HG03439 (cell line): Measurements from ENCODE around the gene UBA3.

Experiments used
- ATAC-seq: cut with Tn5 transposase; IDR thresholded peaks from one replicate; pipeline ENCODE4 v1.9.1; 2021; ENCODE audit warnings: mild to moderate bottlenecking, moderate library complexity; ENCODE audit not compliant: unreplicated experiment

The UBA3 gene

DNA sequence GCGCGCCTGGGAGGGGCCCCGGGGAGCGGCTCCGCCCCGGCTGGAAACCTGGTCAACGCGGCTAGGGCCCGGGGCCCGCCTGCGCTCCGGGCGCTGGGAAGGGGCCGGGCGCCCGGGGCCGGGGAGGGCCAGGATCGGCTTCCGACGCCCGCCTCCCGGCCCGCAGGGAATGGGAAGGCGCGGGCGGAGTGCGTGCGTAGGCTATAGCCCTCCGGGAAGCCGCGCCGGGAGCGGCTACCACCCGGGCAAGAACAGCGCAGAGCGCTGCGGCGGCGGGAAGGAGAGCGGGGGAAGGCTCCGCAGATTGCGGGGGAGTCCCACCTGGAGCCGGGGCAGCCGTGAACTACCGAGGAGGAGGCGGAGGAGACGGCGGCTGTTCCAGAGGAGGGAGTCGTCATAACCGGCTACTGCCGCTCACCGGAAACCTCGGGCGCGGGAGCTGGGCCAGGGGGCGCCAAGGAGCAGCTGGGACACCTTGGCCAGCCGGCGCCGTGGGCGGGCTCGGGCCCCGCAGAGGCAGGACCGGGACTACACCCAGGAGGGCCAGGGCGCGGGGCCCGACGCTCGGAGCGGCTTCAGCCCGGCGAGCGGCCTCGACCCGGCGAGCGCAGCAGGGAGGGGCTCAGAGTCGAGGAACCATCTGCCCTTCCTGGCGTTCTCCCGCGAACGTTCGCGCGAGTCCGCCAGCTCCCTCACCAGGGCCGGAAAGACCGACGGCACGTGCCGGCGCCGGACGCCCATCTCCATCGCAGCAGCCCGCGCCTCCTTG, 66.7 kb downstream of the UBA3 start, which contains the start of gene EOGT:
Gene EOGT (minus strand): TSS at position 432 of the 769 bp plus-strand sequence. CDS start 3,838 bp downstream, outside the sequence.
- peak; percentile 82 for ATAC-seq

DNA sequence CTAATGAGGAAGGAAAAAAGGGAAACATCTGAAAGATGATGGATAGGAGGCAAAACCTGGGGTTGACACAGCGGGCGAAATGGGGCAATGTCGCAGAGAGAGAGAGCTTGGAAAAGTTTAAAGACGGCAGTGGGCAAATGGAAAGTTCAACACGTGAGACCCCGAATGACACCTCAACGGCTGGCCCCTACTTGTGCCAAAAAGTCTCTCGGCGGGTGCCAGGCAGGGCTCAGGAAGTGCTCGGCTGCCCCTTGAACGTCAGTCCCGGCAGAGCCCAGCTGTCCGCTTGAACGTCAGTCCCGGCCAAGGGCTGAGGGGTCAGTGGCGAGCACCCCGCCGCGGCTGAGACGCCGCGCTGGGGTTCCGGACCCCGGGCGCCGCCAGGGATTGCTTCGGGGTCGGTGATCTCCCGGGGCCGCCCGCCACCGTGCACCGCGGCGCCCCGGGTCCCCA, 67.3 kb downstream of the UBA3 start:
- ATAC-seq = peak; percentile 39

DNA sequence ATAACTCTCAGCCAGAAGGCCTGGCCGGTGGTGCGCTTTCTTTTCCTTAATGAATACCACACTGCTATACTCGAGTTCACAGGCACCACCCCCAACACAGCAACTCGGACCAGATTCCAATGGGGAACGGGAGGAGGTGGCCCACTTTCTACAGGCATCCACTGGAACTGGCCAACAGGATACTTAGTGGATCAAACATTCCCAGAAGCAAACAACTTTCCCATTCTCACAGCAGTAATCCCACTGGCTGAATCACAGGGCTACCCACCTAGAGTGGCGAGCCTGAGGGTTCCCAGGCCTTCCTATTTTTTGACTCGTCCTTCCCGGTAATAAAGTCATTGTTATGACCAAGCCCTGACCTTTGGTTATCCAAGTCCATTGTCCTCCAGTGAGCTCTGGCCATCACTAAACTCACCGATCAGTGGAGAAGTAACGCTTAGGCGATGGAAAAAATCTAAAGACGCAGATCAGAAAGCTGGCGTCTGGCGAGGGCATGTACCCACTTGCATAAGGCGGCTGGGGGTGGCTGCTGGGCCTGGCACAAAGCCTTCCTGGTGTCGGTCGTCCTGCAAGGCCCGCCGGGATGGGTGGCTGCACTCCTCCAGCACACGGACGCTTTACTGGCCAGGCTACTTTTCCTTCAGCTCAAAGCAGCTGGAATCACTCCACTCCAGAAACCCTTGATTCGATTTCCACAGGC, 67.9 kb downstream of the UBA3 start:
- no peak for ATAC-seq

DNA sequence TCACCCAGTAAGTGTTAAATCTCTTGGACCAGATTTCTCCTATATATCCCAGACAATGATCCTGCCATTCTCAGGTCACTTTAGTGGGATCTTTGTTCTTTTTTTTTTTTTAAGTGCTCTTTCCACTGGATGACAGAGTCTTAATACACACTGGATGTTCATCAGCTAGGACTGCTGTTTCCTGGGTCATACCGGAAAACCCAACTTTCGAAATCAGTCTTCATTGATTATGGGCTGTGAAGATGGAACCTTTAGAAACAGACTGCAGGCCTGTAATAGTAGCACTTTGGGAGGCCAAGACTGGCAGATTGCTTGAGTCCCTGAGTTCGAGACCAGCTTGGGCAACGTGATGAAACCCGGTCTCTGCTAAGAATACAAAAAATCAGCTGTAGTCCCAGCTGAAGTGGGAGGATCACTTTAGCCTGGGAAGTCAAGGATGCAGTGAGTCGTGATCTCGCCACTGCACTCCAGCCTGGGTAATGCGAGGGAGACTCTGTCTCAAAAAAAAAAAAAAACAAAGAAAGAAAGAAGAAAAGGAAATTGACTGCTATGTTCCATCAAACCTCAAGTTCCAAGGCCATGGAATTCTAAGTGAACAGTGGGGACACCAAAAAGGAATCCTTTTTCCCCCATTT, 69.0 kb downstream of the UBA3 start:
- ATAC-seq = no peak

DNA sequence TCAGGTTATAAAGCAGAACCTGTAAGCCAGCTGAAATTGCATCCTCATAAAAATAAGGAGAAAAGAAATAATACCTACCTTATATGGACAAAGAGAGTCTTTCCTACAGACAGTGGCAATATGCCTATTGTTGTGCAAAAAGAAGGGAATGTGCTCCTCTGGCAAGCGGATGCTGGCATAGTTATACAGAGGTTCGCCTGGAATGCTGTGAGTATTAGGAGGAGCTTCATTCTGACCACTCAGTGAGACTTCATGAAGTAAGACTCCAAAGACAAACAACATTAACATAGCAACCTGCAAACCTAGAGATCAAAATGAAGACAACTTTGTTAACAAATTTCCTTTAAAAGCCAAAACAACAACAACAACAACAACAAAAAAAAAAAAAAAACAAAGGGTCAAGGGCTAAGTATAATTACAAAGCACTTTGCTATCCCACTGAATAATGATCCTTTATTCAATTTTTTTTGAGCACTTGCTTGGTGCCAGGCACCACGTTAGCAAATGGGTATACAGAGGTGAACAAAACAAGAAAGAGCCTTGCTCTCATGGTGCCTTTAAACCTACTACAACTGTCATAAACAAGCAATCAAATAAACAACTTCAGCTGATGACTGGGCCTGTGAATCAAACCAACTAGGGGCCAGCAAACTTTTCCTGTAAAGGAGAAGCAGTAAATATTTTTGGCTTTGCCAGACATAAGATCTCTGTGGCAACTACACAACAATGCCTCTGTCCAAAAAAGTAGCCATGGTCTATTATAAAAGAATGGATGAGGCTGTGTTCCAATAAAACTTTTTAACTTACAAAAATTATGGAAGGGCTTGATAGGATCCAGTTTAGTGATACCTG, 70.4 kb downstream of the UBA3 start:
- no peak for ATAC-seq

DNA sequence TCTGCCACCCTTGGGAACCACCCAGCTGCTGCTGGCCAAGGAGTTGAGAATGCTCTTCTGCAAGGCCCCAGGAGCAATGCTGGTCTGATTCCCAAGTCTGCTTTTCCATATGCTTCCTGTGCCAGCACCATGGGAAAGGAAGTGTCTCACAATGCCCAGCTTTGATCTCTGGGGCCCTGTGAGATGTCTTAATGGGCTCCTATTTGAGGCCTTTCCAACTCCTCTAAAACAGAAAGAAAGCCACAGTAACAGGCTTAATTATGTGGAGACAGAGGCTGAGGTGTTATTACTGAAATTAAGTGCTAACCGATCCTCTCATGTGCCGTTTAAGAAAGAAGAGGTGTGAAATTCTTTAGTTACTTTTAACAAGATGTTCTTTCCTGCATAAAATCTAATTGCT, 71.2 kb downstream of the UBA3 start:
- ATAC-seq = no peak

DNA sequence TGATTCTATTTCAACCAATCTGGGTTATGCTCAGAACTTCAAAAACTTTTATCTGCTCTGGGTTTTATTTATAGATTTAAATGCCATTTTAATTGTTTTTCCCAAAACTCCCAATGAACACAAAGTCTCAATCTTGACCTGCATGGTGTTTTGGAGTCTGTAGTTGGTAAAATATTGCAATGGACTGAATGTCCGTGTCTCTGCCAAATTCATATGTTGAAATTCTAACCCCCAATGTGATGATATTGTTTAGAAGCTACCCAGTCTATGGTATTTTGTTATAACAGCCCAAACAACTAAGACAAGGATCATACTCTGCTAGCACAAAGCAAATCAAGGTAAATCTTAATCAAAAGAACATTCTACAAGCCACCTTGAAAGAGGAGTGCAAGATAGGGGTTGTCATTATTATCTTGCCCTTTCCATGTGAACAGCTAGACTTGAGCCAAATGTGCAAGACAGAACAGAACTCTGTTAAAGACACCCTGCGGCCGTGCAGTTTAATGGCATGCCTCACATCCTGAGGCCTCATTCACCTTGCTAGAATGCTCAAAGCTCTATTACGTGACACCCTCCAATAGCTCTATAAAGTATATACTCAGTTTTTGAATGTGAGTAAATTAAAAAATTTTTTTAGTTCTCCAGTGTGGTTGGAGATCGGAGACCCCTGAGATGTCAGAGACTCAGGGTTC, 74.2 kb downstream of the UBA3 start:
- no peak for ATAC-seq

DNA sequence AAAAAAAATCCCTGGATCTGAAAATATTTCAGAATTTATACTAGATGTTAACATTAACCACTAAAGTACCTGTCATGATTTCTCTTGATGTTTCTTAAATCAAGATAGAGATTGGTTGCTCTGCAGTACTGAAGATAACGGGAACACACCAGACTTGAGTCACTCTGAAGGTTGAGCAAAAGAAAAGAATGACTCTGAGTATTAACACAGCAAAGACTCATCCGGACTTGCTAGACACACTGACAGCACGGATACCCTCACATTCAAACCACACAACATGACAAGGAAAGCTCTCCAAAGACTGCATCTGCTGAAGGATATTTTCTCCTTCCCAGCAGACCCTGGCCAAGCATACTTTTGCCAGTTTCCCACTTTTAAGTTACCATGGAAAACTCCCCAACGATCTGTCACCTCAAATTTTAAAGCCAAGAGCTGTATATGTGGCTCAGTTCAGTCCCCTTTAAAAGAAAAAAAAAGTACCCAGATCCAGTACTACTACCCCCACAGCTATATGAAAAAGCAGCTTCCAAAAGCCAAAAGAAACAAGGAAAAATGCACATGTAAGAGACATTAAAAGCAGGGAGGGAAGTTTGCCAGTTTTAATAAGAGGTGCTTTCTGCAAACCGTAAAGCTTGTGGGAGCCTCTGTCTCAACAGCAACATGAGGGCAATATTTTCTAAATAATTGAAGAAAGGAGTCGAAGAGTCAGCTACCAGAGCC, 74.9 kb downstream of the UBA3 start:
- no peak for ATAC-seq
